NCI-H146 (cell line): ENCODE data around the gene DTNBP1.

Source experiments
- DNase-seq: peaks from one replicate; lab custom pipeline; 2025; lab: John Stamatoyannopoulos, UW

The DTNBP1 gene

GRCh38 chr6:15626160-15626559 is 36.7 kb downstream of the DTNBP1 start:
- DNase-seq: no peak

GRCh38 chr6:15623276-15624116 is 39.3 kb downstream of the DTNBP1 start:
- no peak for DNase-seq

- no peak for DNase-seq
Observed at GRCh38 chr6:15622045-15622740, 40.6 kb downstream of the DTNBP1 start.

DNA sequence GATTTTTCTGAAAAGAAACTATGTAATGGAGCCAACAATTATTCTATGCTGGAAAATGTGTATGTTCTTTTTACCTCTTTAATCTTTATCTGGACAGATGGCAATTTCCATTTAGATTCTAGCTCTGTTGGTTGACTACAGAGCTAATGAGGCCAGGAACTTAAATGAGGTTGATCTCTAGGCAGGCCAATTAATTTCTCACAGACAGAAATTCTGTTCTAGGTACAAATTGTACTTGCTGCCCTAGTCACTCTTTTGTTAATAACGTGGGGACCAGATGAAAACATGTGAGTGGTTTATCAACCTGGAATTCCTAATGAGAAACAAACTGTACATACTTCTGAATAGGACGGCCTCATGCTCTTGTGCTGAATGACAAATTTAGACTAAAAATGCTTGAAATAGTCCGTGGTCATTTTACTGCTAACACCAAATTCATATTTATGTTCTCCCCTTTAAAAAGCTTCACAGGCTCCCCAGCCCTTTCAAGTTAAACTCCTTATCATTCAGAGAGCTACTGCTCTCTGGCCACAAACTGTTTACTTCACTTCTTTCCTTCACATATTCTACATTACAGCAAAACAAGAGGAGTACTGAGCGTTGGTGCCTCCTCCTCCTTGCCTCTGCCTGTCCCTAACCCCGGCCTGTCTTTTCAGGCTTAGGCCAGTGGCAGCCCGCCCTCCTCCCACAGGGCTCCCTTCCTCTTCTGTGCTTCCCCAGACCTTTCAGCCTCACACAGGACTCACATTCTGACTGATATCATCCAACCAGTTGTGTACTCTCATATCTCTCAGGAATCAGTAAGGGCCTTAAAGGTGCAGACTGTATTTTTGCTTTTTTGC is 41.4 kb downstream of the DTNBP1 start:
- DNase-seq: no peak

DNA sequence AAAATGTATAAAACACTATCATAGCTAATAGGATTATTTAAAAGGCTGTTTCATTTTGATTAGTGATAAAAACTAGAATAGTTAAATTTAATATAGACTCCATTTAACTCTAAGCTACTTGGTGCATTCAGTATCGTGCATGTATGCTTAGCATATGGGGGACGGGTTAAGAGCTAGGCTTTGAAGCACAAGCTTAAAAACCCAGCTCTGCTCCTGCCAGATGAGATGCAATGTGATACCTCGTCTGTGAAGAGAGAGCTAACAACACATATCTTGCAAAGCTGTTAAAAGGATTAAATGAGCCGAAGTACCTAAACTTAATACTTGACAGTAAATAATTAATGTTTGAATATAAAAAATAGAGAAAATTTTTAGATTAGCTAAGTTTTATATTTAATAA is 42.2 kb downstream of the DTNBP1 start:
- no peak for DNase-seq

- no peak for DNase-seq
Observed at GRCh38 chr6:15619330-15619729, 43.5 kb downstream of the DTNBP1 start.

DNA sequence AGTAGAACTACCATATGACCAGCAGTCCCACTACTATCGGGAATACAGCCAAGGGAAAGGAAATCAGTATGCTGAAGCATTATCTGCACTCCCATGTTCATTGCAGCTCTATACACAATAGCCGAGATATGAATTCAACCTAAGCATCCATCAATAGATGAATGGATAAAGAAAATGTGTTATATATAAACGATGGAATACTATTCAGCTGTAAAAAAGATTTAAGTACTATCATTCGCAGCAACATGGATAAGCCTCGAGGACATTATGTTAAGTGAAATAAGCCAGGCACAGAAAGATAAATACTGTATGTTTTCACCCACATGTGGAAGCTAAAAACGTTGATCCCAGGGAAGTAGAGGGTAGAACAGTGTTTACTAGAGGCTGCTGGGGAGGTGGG is 44.1 kb downstream of the DTNBP1 start:
- no peak for DNase-seq

DNA sequence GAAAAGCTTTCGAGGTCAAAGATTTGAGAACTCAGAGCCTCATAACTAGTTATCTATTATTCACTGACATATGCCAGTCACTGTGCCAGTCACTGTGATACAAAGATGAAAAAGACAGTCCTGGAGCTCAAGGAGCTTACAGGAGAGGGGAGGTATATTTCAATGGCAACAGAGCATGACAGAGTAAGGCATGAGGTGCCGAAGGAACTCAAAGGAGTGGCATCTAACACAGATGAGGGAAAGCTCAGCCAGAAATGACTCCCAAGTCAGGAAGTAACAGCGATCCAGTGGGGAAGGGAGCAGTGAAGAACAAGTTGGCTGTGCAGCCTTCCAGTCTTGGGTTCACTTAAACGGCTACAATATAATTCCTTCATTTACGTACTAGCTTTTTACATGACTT is 46.6 kb downstream of the DTNBP1 start:
- DNase-seq: no peak

- DNase-seq: no peak
Observed at GRCh38 chr6:15615802-15616201, 47.0 kb downstream of the DTNBP1 start.

DNA sequence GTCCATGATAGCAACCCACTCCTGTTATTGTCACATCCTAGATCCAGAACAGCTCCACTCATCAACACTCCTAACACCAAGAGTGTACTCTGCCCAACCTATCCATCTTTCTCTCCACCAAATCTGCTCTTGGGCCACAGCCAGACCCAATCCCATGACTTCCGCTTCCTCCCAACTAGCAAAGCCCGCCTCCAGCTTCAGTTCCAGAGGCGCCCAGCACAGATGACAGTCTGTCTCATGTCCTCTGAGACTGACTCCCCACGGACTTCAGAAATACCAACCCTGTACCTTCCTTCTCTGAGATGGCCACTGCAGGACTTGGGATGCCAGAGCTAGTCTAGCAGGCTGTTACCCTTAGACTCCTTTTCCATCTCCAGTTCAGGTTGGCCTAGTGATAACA is 48.6 kb downstream of the DTNBP1 start:
- DNase-seq: no peak

- DNase-seq: no peak
Observed at GRCh38 chr6:15608396-15608795, 54.4 kb downstream of the DTNBP1 start.

DNA sequence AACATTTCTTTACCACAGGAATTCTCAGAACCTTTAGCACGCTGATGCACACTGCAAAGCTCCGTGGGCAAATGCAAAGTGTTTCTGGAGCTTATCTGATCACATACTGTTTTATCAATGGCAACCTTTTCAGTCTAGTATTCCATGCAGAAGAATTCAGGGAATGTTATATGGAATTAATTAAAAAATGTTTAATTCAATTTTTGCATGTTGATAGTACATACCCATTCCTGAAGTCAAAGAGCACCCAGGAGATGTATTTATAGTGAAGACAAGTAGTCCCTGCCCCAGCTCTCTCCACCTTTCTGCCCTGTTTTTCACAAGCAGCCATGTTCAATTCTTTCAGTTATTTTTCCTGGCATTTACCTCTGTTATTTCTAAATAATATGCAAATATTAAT is 55.2 kb downstream of the DTNBP1 start:
- no peak for DNase-seq

DNA sequence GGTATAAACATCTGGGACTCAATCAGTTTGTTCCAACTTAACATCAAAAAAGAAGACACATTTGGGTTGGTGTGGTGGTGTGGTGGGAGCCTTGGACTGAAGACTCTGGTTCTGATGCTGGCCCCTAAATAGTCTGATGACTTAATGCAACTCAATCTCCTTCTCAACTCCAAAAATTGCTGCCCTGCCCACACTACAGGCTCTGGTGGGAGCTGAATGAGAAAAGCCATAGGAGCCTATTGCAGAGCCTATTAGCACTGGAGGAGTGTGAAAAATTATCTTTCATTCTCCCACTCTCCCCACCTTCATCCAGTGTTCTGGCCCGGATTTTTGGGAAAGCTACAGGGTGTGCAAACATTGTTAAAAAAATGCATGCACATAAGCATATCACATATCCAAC is 56.5 kb downstream of the DTNBP1 start:
- no peak for DNase-seq

GRCh38 chr6:15604843-15605242 is 58.0 kb downstream of the DTNBP1 start:
- no peak for DNase-seq

DNA sequence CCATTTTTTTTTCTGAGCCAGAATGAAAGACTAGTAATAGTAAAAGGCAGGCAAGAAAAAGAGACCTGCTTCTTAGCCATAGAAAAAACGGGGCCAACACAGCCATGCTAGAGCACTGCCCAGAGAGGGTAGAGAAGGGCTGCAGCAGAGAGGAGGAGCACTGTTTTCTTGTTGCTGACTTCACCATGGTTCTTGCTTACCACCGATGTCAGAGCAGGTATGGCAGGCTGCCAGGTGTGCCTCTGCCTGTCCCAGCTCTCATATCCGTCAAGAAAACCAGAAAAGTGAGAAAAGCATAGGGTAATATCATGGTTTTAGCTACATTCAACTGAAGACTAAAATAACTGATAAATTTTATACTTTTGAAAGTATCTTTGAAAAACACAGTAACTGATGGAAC is 60.7 kb downstream of the DTNBP1 start:
- DNase-seq: no peak

DNA sequence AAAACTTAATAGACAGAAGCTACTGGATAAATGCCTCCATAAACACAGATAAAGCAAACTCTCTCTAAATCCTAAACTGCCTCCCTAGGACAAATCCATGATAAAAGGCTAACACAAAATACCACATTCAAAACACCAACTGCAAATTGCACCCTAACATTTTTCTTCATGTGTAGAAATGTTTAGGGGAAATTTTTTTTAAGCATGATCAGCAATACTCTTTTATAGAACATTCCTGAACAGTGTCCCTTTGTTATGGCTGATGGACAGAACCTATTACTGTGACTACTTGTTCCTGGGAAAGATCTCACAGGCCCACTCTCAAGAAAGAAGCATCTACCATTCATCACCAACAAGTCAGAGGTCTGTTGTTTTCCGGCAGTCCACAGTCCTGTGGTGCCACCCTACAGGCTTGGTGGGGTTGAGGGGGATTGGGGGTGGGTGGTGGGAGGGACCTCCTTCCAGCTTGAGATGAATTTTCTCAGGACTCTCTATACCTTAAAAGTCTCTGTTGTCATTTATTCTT is 64.5 kb downstream of the DTNBP1 start:
- DNase-seq: no peak

GRCh38 chr6:15596186-15596896 is 66.5 kb downstream of the DTNBP1 start:
- no peak for DNase-seq

DNA sequence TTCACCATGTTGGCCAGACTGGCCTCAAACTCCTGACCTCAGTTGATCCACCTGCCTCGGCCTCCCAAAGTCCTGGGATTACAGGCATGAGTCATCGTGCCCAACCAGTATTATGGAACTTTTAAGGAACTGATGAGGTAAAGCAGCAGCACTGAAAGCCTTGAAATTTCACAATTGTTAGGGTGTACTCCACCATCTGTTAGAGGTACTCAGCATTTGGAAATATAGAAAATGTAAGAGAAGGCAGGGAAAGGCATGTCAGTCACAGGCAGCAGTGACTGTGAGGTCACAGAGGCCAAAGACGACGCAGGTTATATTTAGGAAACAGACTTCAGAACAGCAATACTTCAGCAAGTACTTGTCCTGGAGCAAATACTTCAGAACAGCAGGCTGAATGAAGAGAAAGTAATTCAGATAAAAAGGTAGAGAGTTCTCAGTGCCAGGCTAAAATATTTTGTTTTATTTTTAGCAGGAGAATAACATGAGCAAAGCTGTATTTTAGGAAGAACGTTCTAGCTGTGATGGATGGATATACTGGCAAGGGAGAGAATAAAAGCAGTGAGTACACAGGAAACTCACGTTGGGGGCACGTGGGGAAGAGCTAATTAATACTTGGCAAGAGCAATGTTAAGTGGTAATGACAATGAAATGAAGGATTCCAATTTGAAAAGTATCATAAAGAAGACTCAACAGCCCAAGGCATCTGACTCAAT is 67.2 kb downstream of the DTNBP1 start:
- DNase-seq: no peak

GRCh38 chr6:15594512-15595259 is 68.1 kb downstream of the DTNBP1 start:
- no peak for DNase-seq

- DNase-seq: no peak
Observed at GRCh38 chr6:15593798-15594197, 69.0 kb downstream of the DTNBP1 start.
